Smooth muscle cell (in vitro differentiated cells): ENCODE measurements around the gene FAM13B. TPM values are rescaled to one million over a fixed set of nuclear protein-coding genes. Genes with fewer than 3 reads are reported as not detected.

Experiments used
- DNase-seq: peaks from one replicate; lab custom pipeline; 2025; ENCODE audit not compliant: unreplicated experiment; lab: John Stamatoyannopoulos, UW
- H2AFZ ChIP-seq: fragments of 200-600 bp; sonication (generic); 2 replicates; pipeline ENCODE4 v1.6.0; 2016; ENCODE audit warnings: antibody characterized with exemption, low read depth, mild to moderate bottlenecking
- H3F3A ChIP-seq: fragments of 200-600 bp; sonication (generic); 2 replicates; pipeline ENCODE4 v1.6.0; 2017; ENCODE audit warnings: antibody characterized with exemption, low read depth
- H3K27ac ChIP-seq: fragments of 200-600 bp; sonication (generic); 2 replicates; pipeline ENCODE4 v1.5.1; 2016; ENCODE audit warnings: low read depth, mild to moderate bottlenecking
- H3K27me3 ChIP-seq: fragments of 200-600 bp; sonication (generic); 2 replicates; pipeline ENCODE4 v1.6.1; 2016; ENCODE audit warnings: low read depth, mild to moderate bottlenecking
- H3K36me3 ChIP-seq: fragments of 200-600 bp; sonication (generic); 2 replicates; pipeline ENCODE4 v1.5.1; 2016; ENCODE audit warnings: low read depth
- H3K4me1 ChIP-seq: fragments of 200-600 bp; sonication (generic); 2 replicates; pipeline ENCODE4 v1.5.1; 2016; ENCODE audit warnings: low read depth
- H3K4me2 ChIP-seq: fragments of 200-600 bp; sonication (generic); 2 replicates; pipeline ENCODE4 v1.6.0; 2016; ENCODE audit warnings: mild to moderate bottlenecking
- H3K4me3 ChIP-seq: fragments of 200-600 bp; sonication (generic); 2 replicates; pipeline ENCODE4 v1.5.1; 2016; ENCODE audit warnings: mild to moderate bottlenecking
- H3K79me2 ChIP-seq: fragments of 200-600 bp; sonication (generic); 2 replicates; pipeline ENCODE4 v1.6.0; 2016; ENCODE audit warnings: low read depth, mild to moderate bottlenecking
- H3K9ac ChIP-seq: fragments of 200-600 bp; sonication (generic); 2 replicates; pipeline ENCODE4 v1.6.0; 2016; ENCODE audit warnings: low read depth
- H3K9me3 ChIP-seq: fragments of 200-600 bp; sonication (generic); replicated peaks from 2 replicates; pipeline ENCODE4 v1.5.1; 2016; ENCODE audit warnings: low read depth
- H4K20me1 ChIP-seq: fragments of 200-600 bp; sonication (generic); 2 replicates; pipeline ENCODE4 v1.6.0; 2016; ENCODE audit warnings: low read depth
- CTCF ChIP-seq: fragments of 200-600 bp; sonication (generic); IDR thresholded peaks from 2 replicates; pipeline ENCODE4 v1.5.1; 2017; ENCODE audit warnings: borderline replicate concordance, mild to moderate bottlenecking, antibody characterized with exemption; ENCODE audit not compliant: insufficient read depth, poor library complexity, severe bottlenecking
- WGBS: methylation state at CpG from one replicate; pipeline ENCODE4 v1.1.7; 2016; ENCODE audit warnings: low lambda C conversion rate; 5-methylcytosine and 5-hydroxymethylcytosine counted together
- polyA plus RNA-seq: library from polyadenylated mRNA; unstranded; fragments of >200 nt; fragmentation: Nextera tagmentation; extraction: Ambion mirVana; gene quantifications from 2 replicates; pipeline ENCODE4 v1.2.1, GENCODE V29; 2016
- total RNA-seq: library from RNA; depleted of rRNA; stranded (reverse); fragments of >200 nt; gene quantifications from 2 replicates; pipeline ENCODE4 v1.2.3, GENCODE V29; 2014

FAM13B gene
- total and polyA plus RNA-seq, 2 experiments from 2014 or later = 3.8 to 15.1 TPM

- H3K4me3 ChIP-seq = no peak overlapping the region
- no peaks in the 10 kb centered on the region for H3K9me3 ChIP-seq
- H3K36me3 ChIP-seq = no peaks in the 10 kb centered on the region
- no peaks in the 10 kb centered on the region for H3F3A ChIP-seq
- H3K4me1 ChIP-seq = peaks cover 5% of the 10 kb centered on the region
- H3K9ac ChIP-seq = no peak overlapping the region
- no peak for DNase-seq
- H2AFZ ChIP-seq = no peak overlapping the region
- no peaks in the 10 kb centered on the region for H3K79me2 ChIP-seq
- no peaks in the 10 kb centered on the region for H4K20me1 ChIP-seq
- no peaks in the 10 kb centered on the region for H3K27me3 ChIP-seq
- H3K4me2 ChIP-seq = no peak overlapping the region
- no peak for TF ChIP-seq CTCF
- WGBS = 100% methylated on average over 1 of the region's 1 CpG
- H3K27ac ChIP-seq = no peak overlapping the region
Observed at GRCh38 chr5:137916923-137917322, 116.0 kb downstream of the FAM13B start.

GRCh38 chr5:137914758-137915157 lies 118.1 kb downstream of the FAM13B start:
- Histone ChIP-seq H3K27me3 (no peaks in the 10 kb centered on the region), H4K20me1 (no peaks in the 10 kb centered on the region), H3K4me1 (no peaks in the 10 kb centered on the region), H3K79me2 (no peaks in the 10 kb centered on the region), H3F3A (no peaks in the 10 kb centered on the region), H3K9me3 (no peaks in the 10 kb centered on the region), H3K36me3 (no peaks in the 10 kb centered on the region), H2AFZ (no peak overlapping the region), H3K27ac (no peak overlapping the region), H3K4me2 (no peak overlapping the region), H3K4me3 (no peak overlapping the region), H3K9ac (no peak overlapping the region)
- WGBS = 88% methylated on average over 2 of the region's 2 CpGs
- DNase-seq = no peak
- TF ChIP-seq CTCF = no peak

- H3K9ac ChIP-seq = no peak overlapping the region
- no peak for DNase-seq
- no peak overlapping the region for H3K27ac ChIP-seq
- 93% methylated on average over 1 of the region's 1 CpG for WGBS
- H3K79me2 ChIP-seq = no peaks in the 10 kb centered on the region
- no peaks in the 10 kb centered on the region for H3K36me3 ChIP-seq
- H2AFZ ChIP-seq = no peak overlapping the region
- H3K9me3 ChIP-seq = no peaks in the 10 kb centered on the region
- no peaks in the 10 kb centered on the region for H3K4me1 ChIP-seq
- no peaks in the 10 kb centered on the region for H3F3A ChIP-seq
- no peak overlapping the region for H3K4me3 ChIP-seq
- H3K4me2 ChIP-seq = no peak overlapping the region
- no peaks in the 10 kb centered on the region for H3K27me3 ChIP-seq
- H4K20me1 ChIP-seq = no peaks in the 10 kb centered on the region
- TF ChIP-seq CTCF = no peak
Observed at GRCh38 chr5:137902408-137903133, 130.3 kb downstream of the FAM13B start.
